ENCODE measurements around the gene ALK.

DNA sequence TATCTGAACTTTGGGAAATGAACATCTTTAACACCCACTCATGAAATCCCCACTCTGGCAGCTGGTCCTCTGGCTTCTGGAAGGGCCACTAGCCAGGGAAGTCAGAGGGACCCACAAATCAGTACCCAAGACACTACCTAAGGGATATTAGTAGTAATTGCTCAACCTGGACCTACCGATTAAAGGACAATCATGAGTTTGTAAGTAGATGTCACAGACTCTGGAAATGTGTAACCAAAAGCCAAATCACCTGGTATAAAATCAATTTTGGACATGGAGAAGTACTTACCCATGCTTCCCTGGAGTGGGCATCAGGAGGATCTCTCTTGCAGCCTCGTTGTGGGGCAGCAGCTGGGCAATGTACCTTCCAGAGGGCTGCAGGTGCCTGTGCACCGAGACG lies 389.8 kb downstream of the ALK start:
- TF ChIP-seq, protein P1, sequence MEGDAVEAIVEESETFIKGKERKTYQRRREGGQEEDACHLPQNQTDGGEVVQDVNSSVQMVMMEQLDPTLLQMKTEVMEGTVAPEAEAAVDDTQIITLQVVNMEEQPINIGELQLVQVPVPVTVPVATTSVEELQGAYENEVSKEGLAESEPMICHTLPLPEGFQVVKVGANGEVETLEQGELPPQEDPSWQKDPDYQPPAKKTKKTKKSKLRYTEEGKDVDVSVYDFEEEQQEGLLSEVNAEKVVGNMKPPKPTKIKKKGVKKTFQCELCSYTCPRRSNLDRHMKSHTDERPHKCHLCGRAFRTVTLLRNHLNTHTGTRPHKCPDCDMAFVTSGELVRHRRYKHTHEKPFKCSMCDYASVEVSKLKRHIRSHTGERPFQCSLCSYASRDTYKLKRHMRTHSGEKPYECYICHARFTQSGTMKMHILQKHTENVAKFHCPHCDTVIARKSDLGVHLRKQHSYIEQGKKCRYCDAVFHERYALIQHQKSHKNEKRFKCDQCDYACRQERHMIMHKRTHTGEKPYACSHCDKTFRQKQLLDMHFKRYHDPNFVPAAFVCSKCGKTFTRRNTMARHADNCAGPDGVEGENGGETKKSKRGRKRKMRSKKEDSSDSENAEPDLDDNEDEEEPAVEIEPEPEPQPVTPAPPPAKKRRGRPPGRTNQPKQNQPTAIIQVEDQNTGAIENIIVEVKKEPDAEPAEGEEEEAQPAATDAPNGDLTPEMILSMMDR (conservative IDR thresholded peaks at IDR 0.05; ENCODE audit: low read depth, low read length), result no peak
- TF ChIP-seq EZH2 (IDR thresholded peaks at IDR 0.05; ENCODE audit: borderline replicate concordance, low read depth, low read length, poor library complexity, severe bottlenecking), result no peak

All from A673 (cell line).